NCI-H1105 (cell line): ENCODE data around the gene RAB40AL.
A peak's percentile ranks its signal among the peaks of the same experiment; 100 is the strongest.
"Not testable (repeated sequence)": the region's sequence is repeated elsewhere in the genome, so short reads cannot be mapped to it uniquely, and the experiment has no call there.

Source experiments
- DNase-seq: peaks from one replicate; lab custom pipeline; 2025; lab: John Stamatoyannopoulos, UW

The RAB40AL gene

GRCh38 chrX:102936972-102937371 is at the start of gene RAB40AL:
Gene RAB40AL, plus strand, starts transcription at chrX:102937272. Its CDS starts 47 bp downstream, at chrX:102937319.
- DNase-seq: not testable (repeated sequence)

- DNase-seq: no peak
These were observed 49.4 kb upstream of the RAB40AL start for GRCh38 chrX:102887687-102888086.

- DNase-seq: no peak
These were observed 45.0 kb upstream of the RAB40AL start for GRCh38 chrX:102892103-102892502.

GRCh38 chrX:102899940-102900916 is 36.8 kb upstream of the RAB40AL start:
- DNase-seq: peak; percentile 18

- no peak for DNase-seq
These were observed 34.7 kb upstream of the RAB40AL start for GRCh38 chrX:102902355-102902754.

- DNase-seq: no peak
These were observed 5.9 kb upstream of the RAB40AL start for GRCh38 chrX:102930990-102931756.

- DNase-seq: peak; percentile 5
These were observed 2.4 kb upstream of the RAB40AL start for GRCh38 chrX:102934624-102935023.

- DNase-seq: peak; percentile 44
These were observed 14.1 kb downstream of the RAB40AL start for GRCh38 chrX:102950908-102951866.

GRCh38 chrX:102957751-102958150 is 20.7 kb downstream of the RAB40AL start:
- DNase-seq: no peak

- no peak for DNase-seq
These were observed 21.7 kb downstream of the RAB40AL start for GRCh38 chrX:102958794-102959193.

GRCh38 chrX:102959471-102959870 is 22.4 kb downstream of the RAB40AL start:
- no peak for DNase-seq

- no peak for DNase-seq
These were observed 26.9 kb downstream of the RAB40AL start for GRCh38 chrX:102963955-102964354.

GRCh38 chrX:102964940-102965339 is 27.9 kb downstream of the RAB40AL start:
- no peak for DNase-seq

GRCh38 chrX:102966701-102967100 is 29.6 kb downstream of the RAB40AL start:
- DNase-seq: no peak

- DNase-seq: no peak
These were observed 31.1 kb downstream of the RAB40AL start for GRCh38 chrX:102968216-102968615.

- not testable (repeated sequence) for DNase-seq
These were observed 34.5 kb downstream of the RAB40AL start for GRCh38 chrX:102971536-102971935.

- no peak for DNase-seq
These were observed 37.9 kb downstream of the RAB40AL start for GRCh38 chrX:102975016-102975415.

- no peak for DNase-seq
These were observed 39.2 kb downstream of the RAB40AL start for GRCh38 chrX:102976286-102976685.

GRCh38 chrX:102976793-102977495 is 39.9 kb downstream of the RAB40AL start:
- DNase-seq: no peak

GRCh38 chrX:102978594-102978993 is 41.5 kb downstream of the RAB40AL start:
- DNase-seq: no peak

GRCh38 chrX:102979536-102979935 is 42.5 kb downstream of the RAB40AL start:
- DNase-seq: no peak
